Endothelial cell of umbilical vein (primary cell): Measurements from ENCODE around the gene STAC3. TPM values are rescaled to one million over a fixed set of nuclear protein-coding genes. Genes with fewer than 3 reads are reported as not detected.

Source experiments
- BruUV-seq: library from RNA; stranded (reverse); fragments of 400-500 nt; replicated peaks from 2 replicates; lab custom pipeline; 2021; lab: Mats Ljungman, UMichigan
- CTCF ChIA-PET: fragments of 300-600, 350-600 bp; sonication (Branson Sonifier 250); formaldehyde crosslinking; loops from one replicate; lab custom pipeline; 2021; ENCODE audit warnings: antibody characterized with exemption, inconsistent platforms; lab: Charles Lee
- POLR2A ChIA-PET: fragments of 300-600, 350-600 bp; sonication (Branson Sonifier 250); formaldehyde crosslinking; loops from one replicate; lab custom pipeline; 2021; ENCODE audit warnings: antibody characterized with exemption, inconsistent platforms; lab: Charles Lee
- DNase-seq: peaks from one replicate; pipeline ENCODE4 v3.0.0-alpha.2; 2011; ENCODE audit warnings: low read depth, low spot score
- FAIRE-seq: peaks from 2 replicates; lab custom pipeline; 2011; peaks lifted over from hg19 to GRCh38; lab: Jason Lieb, UNC
- H2AFZ ChIP-seq: 2 replicates; pipeline ENCODE4 v1.6.0; 2012; ENCODE audit warnings: low read depth, low read length, control low read depth, inconsistent platforms
- H3K27ac ChIP-seq: 2 replicates; pipeline ENCODE4 v1.5.1; 2011; ENCODE audit warnings: low read depth, mild to moderate bottlenecking, control low read depth, low read length, moderate library complexity; ENCODE audit not compliant: insufficient read depth
- H3K27me3 ChIP-seq, 2 experiments: 2 replicates each; pipeline versions ENCODE4 v1.6.0 to v1.6.1; 2011; ENCODE audit warnings: low read length in 2 of 2, mixed read lengths in 1 of 2; ENCODE audit not compliant: control insufficient read depth in 2 of 2, insufficient read depth in 2 of 2
- H3K36me3 ChIP-seq, 2 experiments: 2 replicates in 1 of 2; 3 replicates in 1 of 2; pipeline ENCODE4 v1.5.1; 2011; ENCODE audit warnings: low read length in 2 of 2, mild to moderate bottlenecking in 1 of 2, moderate library complexity in 1 of 2; ENCODE audit not compliant: control insufficient read depth in 2 of 2, insufficient read depth in 2 of 2; ENCODE audit errors: extremely low read depth in 1 of 2
- H3K4me1 ChIP-seq: 3 replicates; pipeline ENCODE4 v1.5.1; 2011; ENCODE audit warnings: mild to moderate bottlenecking, low read length; ENCODE audit not compliant: control insufficient read depth, insufficient read depth; ENCODE audit errors: extremely low read depth
- H3K4me2 ChIP-seq: 2 replicates; pipeline ENCODE4 v1.6.1; 2011; ENCODE audit warnings: low read length, control low read depth, mixed read lengths; ENCODE audit not compliant: insufficient read depth
- H3K4me3 ChIP-seq, 3 experiments: fragments of 200-600 bp in 1 of 3; sonication (generic), shearing (Covaris generic) in 1 of 3; replicated peaks in 1 of 3; 2 replicates each; pipeline ENCODE4 v1.5.1; 2011 to 2016; ENCODE audit warnings: control low read depth in 3 of 3, low read length in 3 of 3, mild to moderate bottlenecking in 2 of 3, inconsistent platforms in 1 of 3, low read depth in 1 of 3, moderate library complexity in 1 of 3; ENCODE audit not compliant: insufficient read depth in 1 of 3
- H3K79me2 ChIP-seq: 2 replicates; pipeline ENCODE4 v1.6.0; 2012; ENCODE audit warnings: low read length, inconsistent platforms; ENCODE audit not compliant: control insufficient read depth, insufficient read depth
- H3K9ac ChIP-seq: replicated peaks from 2 replicates; pipeline ENCODE3; 2011; ENCODE audit warnings: low read length, control low read depth; ENCODE audit not compliant: insufficient read depth; ENCODE audit errors: extremely low read depth
- H3K9me1 ChIP-seq: replicated peaks from 3 replicates; pipeline ENCODE4 v1.6.0; 2011; ENCODE audit warnings: mild to moderate bottlenecking, low read length; ENCODE audit not compliant: control insufficient read depth, insufficient read depth; ENCODE audit errors: extremely low read depth
- H3K9me3 ChIP-seq: replicated peaks from 2 replicates; pipeline ENCODE4 v1.5.1; 2012; ENCODE audit warnings: low read length, inconsistent platforms; ENCODE audit not compliant: control insufficient read depth, insufficient read depth
- H4K20me1 ChIP-seq: replicated peaks from 2 replicates; pipeline ENCODE3; 2011; ENCODE audit warnings: mild to moderate bottlenecking, low read length; ENCODE audit not compliant: control insufficient read depth, insufficient read depth; ENCODE audit errors: extremely low read depth
- CTCF ChIP-seq, 2 donors: IDR thresholded peaks; 1 replicate in 1 of 2; 2 replicates in 1 of 2; pipeline ENCODE4 v1.5.1; 2011; ENCODE audit warnings: low read length in 2 of 2, mild to moderate bottlenecking in 2 of 2, moderate library complexity in 2 of 2, control low read depth in 1 of 2, inconsistent platforms in 1 of 2, low read depth in 1 of 2; ENCODE audit not compliant: insufficient read depth in 1 of 2; ENCODE audit errors: extremely low read depth in 1 of 2
- EZH2 ChIP-seq: IDR thresholded peaks from 2 replicates; pipeline ENCODE4 v1.6.1; 2012; ENCODE audit warnings: borderline replicate concordance, low read depth, mild to moderate bottlenecking, moderate library complexity, low read length, inconsistent platforms; ENCODE audit not compliant: severe bottlenecking
- FOS ChIP-seq: IDR thresholded peaks from 2 replicates; pipeline ENCODE4 v1.6.1; 2011; ENCODE audit warnings: mild to moderate bottlenecking, low read length, moderate library complexity, borderline replicate concordance; ENCODE audit not compliant: insufficient read depth
- GATA2 ChIP-seq: IDR thresholded peaks from 2 replicates; pipeline ENCODE4 v1.7.0; 2011; ENCODE audit warnings: low read depth, mild to moderate bottlenecking, moderate library complexity, mixed read lengths, low read length; ENCODE audit not compliant: insufficient read length, insufficient read depth
- JUN ChIP-seq: IDR thresholded peaks from 2 replicates; pipeline ENCODE4 v1.6.1; 2011; ENCODE audit warnings: borderline replicate concordance, low read depth; ENCODE audit not compliant: insufficient read length, insufficient read depth
- MAX ChIP-seq: IDR thresholded peaks from 2 replicates; pipeline ENCODE4 v1.6.1; 2011; ENCODE audit not compliant: insufficient read depth, insufficient read length
- MYC ChIP-seq: IDR thresholded peaks from one replicate; pipeline ENCODE4 v1.6.1; 2011; ENCODE audit warnings: mild to moderate bottlenecking, low read depth, low read length
- POLR2A ChIP-seq: IDR thresholded peaks from 2 replicates; pipeline ENCODE4 v1.6.1; 2012; ENCODE audit warnings: low read depth, mild to moderate bottlenecking, control low read depth, low read length
- POLR2AphosphoS5 ChIP-seq: IDR thresholded peaks from 2 replicates; pipeline ENCODE4 v1.6.1; 2012; ENCODE audit warnings: low read depth, mild to moderate bottlenecking, control low read depth, low read length, moderate library complexity; ENCODE audit not compliant: insufficient read depth
- dilution Hi-C: fragments of 300-500 bp; cut with MboI; formaldehyde crosslinking; loops from one replicate; pipeline ENCODE4 v1.15.0; 2019; ENCODE audit warnings: low sequenced_read_pairs; ENCODE audit not compliant: extremely low pct_ligation_motif_present
- intact Hi-C: fragments of 100-400 bp; cut with micrococcal nuclease; formaldehyde crosslinking; loops from one replicate; pipeline ENCODE4 v1.10.0; 2022
- polyA plus RNA-seq, 4 experiments: library from polyadenylated mRNA; depleted of rRNA in 3 of 4; stranded (reverse) in 3 of 4; unstranded in 1 of 4; fragments of >200 nt; gene quantifications; 2 replicates each; pipeline versions ENCODE4 v1.2.1 to v1.2.3, GENCODE V29; 2011 to 2012; ENCODE audit warnings: missing spikeins in 1 of 4
- total RNA-seq: library from RNA; stranded (reverse); gene quantifications from 2 replicates; pipeline ENCODE4 v1.2.3, GENCODE V29; 2021

Gene STAC3
- total and polyA plus RNA-seq, 2 donors (not counting 3 experiments of a cell fraction or from before 2014, with no cell fraction given), result 0.36 to 0.55 TPM

- Histone ChIP-seq H3K4me3 (no peak overlapping the region), H3K4me1 (no peaks in the 10 kb centered on the region), H3K27ac (no peak overlapping the region), H2AFZ (no peak overlapping the region), H3K36me3 (no peaks in the 10 kb centered on the region), H3K27me3 (no peaks in the 10 kb centered on the region), H4K20me1 (no peaks in the 10 kb centered on the region), H3K9me3 (no peaks in the 10 kb centered on the region), H3K79me2 (no peaks in the 10 kb centered on the region), H3K4me2 (no peak overlapping the region), H3K9ac (no peak overlapping the region), H3K9me1 (no peaks in the 10 kb centered on the region)
- TF ChIP-seq GATA2 (no peak), FOS (no peak), MYC (no peak), JUN (no peak), EZH2 (no peak), POLR2AphosphoS5 (no peak), MAX (no peak), CTCF (IDR thresholded peaks at IDR 0.05; ENCODE audit: extremely low read depth in 1 of 2, insufficient read depth in 1 of 2, low read depth in 1 of 2, low read length in 2 of 2) (no peak), POLR2A (no peak)
- dilution Hi-C loops (no loop called here), intact Hi-C loops (no loop called here)
- DNase-seq, result no peak
- ChIA-PET POLR2A (no interaction called here), CTCF (no interaction called here)
- FAIRE-seq, result no peak
- no TSS peak for BruUV-seq
These were observed 50.5 kb downstream of the STAC3 start for GRCh38 chr12:57200497-57200896.
